Activated gamma-delta T cell treated with Interleukin-2 at 50 U/mL for 16 hours (primary cell): ENCODE data around the gene SMYD4.
"Not testable (repeated sequence)": the region's sequence is repeated elsewhere in the genome, so short reads cannot be mapped to it uniquely, and the experiment has no call there.

ENCODE experiments used
- DNase-seq: peaks from one replicate; pipeline ENCODE4 v3.0.0-alpha.2; 2020

Gene SMYD4

GRCh38 chr17:1753767-1754429 lies 75.8 kb downstream of the SMYD4 start:
- DNase-seq: no peak

GRCh38 chr17:1752425-1753262 lies 77.1 kb downstream of the SMYD4 start:
- no peak for DNase-seq

GRCh38 chr17:1750628-1751027 lies 79.1 kb downstream of the SMYD4 start:
- no peak for DNase-seq

- no peak for DNase-seq
Observed at GRCh38 chr17:1746975-1747543, 82.6 kb downstream of the SMYD4 start.

GRCh38 chr17:1745513-1746020 lies 84.1 kb downstream of the SMYD4 start:
- DNase-seq: no peak

- no peak for DNase-seq
Observed at GRCh38 chr17:1744551-1745512, 84.9 kb downstream of the SMYD4 start.

- no peak for DNase-seq
Observed at GRCh38 chr17:1743088-1743439, 86.6 kb downstream of the SMYD4 start.

GRCh38 chr17:1742371-1743087 lies 87.2 kb downstream of the SMYD4 start, which contains the start of gene SERPINF2:
TSS of gene SERPINF2 (plus strand) at chr17:1742871. CDS start at chr17:1744996, 2,125 bp downstream.
- no peak for DNase-seq

- DNase-seq: not testable (repeated sequence)
Observed at GRCh38 chr17:1741899-1742298, 87.8 kb downstream of the SMYD4 start.

- DNase-seq: no peak
Observed at GRCh38 chr17:1737531-1738291, 92.0 kb downstream of the SMYD4 start.

- DNase-seq: no peak
Observed at GRCh38 chr17:1736348-1737281, 93.1 kb downstream of the SMYD4 start.

- no peak for DNase-seq
Observed at GRCh38 chr17:1735834-1736347, 93.8 kb downstream of the SMYD4 start.

GRCh38 chr17:1735418-1735817 lies 94.3 kb downstream of the SMYD4 start:
- DNase-seq: no peak

GRCh38 chr17:1733759-1734158 lies 95.9 kb downstream of the SMYD4 start:
- no peak for DNase-seq

GRCh38 chr17:1732833-1733321 lies 96.8 kb downstream of the SMYD4 start:
- DNase-seq: no peak

- no peak for DNase-seq
Observed at GRCh38 chr17:1732241-1732832, 97.4 kb downstream of the SMYD4 start.

GRCh38 chr17:1731194-1731506 lies 98.6 kb downstream of the SMYD4 start:
- DNase-seq: no peak

GRCh38 chr17:1730326-1731193 lies 99.1 kb downstream of the SMYD4 start:
- no peak for DNase-seq
